Nephron (organoid): ENCODE data around the gene PLEKHA1.

Experiments used
- H3K27ac Mint-ChIP-seq, 3 experiments: 2 replicates each; pipeline ENCODE4 v1.8.0; 2020; ENCODE audit warnings: mixed read lengths in 3 of 3, mild to moderate bottlenecking in 2 of 3, moderate library complexity in 1 of 3
- H3K27me3 Mint-ChIP-seq: 2 replicates; pipeline ENCODE4 v1.8.0; 2021; ENCODE audit warnings: low read depth, mild to moderate bottlenecking, moderate library complexity, mixed read lengths
- H3K36me3 Mint-ChIP-seq: 2 replicates; pipeline ENCODE4 v1.8.0; 2020; ENCODE audit warnings: low read depth, mixed read lengths
- H3K4me1 Mint-ChIP-seq: 2 replicates; pipeline ENCODE4 v1.8.0; 2020; ENCODE audit warnings: mixed read lengths
- H3K4me3 Mint-ChIP-seq, 3 experiments: 2 replicates each; pipeline ENCODE4 v1.8.0; 2020; ENCODE audit warnings: mild to moderate bottlenecking in 3 of 3, mixed read lengths in 3 of 3, moderate library complexity in 2 of 3
- H3K9me3 Mint-ChIP-seq: 2 replicates; pipeline ENCODE4 v1.8.0; 2020; ENCODE audit warnings: mixed read lengths
- TF ChIP-seq, protein P1 (sequence below), 3 experiments: fragments of 200-600 bp; sonication (generic); IDR thresholded peaks; one replicate each; pipeline ENCODE4 v1.5.0; 2021; ENCODE audit warnings: antibody characterized with exemption in 3 of 3; ENCODE audit not compliant: unreplicated experiment in 3 of 3

Gene PLEKHA1

DNA sequence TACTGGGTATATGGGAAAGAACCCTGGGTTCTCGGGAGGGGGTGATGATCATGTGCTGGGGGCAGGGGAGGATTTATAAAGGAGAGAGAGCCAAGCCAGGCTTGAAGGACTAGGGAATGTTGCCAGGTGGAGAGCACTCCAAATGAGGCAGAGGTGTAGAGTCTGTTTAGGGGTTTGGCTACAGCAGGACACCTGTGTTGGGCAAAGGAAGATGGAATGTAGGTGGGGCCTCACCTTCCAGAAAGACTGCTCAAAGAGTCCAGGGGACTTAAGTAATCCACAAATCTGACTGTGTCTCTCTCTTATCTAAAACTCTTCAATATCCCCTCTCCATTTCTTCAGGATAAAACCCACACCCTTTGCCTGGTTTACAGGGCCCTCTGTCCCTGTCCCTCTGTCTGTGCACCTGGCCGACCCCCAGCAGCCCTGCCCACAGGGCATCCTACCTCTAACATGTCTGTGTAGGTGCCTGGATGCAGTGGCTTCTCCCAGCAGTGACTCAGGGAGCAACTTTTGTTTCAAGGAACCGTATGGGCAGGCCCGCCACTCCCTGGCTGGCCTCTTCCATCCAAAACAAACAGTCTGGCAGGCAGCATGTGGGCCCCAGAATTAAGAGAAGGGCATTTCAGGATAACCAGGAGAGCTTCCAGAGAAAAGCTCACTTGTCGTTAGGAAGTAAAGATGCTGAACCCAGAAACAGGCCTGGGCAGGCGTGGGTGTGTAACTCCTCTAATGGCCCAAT lies 10.6 kb upstream of the PLEKHA1 start:
- peaks cover under 1% of the 10 kb centered on the region for H3K36me3 Mint-ChIP-seq

DNA sequence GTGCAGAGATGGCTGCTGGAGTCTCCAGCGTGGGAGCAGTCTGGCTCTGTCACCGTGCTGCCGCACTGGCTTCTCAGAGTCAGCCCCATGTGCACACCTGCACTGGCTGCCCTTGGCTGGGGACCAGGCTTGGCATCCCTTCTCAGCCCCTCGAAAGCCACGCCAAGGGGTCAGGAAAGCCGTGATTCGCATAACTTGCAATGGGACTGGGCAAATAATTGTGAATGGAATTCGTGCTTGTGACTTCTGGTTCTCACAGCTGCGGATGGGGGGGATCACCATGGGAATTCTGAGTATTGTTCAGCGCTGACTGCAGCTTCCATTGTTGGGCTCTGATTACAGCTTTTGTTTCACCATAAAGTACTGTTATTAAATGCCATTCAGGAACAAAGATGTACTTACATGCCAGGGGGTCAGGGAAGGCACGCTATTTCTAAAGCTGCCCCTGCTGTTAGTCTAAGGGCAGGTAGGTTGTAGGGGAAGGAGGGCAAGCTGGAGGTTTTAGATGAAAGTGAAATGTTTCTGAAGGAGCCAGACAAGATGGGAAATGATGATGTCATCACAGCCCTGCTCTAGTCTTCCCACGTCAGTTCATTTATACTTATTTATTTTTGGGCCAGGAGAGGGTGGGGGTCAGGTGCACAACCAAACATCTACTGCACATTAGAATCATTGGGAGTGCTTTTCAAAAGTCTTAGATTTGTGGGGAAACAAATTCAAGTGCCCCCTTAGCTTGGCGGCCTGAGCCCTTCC lies 5.8 kb upstream of the PLEKHA1 start:
- H3K9me3 Mint-ChIP-seq: peaks cover 3% of the 10 kb centered on the region
- TF ChIP-seq, protein P1, sequence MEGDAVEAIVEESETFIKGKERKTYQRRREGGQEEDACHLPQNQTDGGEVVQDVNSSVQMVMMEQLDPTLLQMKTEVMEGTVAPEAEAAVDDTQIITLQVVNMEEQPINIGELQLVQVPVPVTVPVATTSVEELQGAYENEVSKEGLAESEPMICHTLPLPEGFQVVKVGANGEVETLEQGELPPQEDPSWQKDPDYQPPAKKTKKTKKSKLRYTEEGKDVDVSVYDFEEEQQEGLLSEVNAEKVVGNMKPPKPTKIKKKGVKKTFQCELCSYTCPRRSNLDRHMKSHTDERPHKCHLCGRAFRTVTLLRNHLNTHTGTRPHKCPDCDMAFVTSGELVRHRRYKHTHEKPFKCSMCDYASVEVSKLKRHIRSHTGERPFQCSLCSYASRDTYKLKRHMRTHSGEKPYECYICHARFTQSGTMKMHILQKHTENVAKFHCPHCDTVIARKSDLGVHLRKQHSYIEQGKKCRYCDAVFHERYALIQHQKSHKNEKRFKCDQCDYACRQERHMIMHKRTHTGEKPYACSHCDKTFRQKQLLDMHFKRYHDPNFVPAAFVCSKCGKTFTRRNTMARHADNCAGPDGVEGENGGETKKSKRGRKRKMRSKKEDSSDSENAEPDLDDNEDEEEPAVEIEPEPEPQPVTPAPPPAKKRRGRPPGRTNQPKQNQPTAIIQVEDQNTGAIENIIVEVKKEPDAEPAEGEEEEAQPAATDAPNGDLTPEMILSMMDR (IDR thresholded peaks at IDR 0.05; ENCODE audit: unreplicated experiment in 3 of 3): no peak
- no peak overlapping the region for H3K4me3 Mint-ChIP-seq
- H3K36me3 Mint-ChIP-seq: no peaks in the 10 kb centered on the region
- H3K27ac Mint-ChIP-seq: peak overlapping the region in 2 of 3 experiments; percentile 13 to 37
- H3K4me1 Mint-ChIP-seq: peaks cover 20% of the 10 kb centered on the region
- H3K27me3 Mint-ChIP-seq: peaks cover 26% of the 10 kb centered on the region

More for the DNA sequence above, 10.6 kb upstream of the PLEKHA1 start:
- TF ChIP-seq, protein P1 (IDR thresholded peaks at IDR 0.05; ENCODE audit: unreplicated experiment in 3 of 3): no peak
- H3K27ac Mint-ChIP-seq: no peak overlapping the region
- H3K27me3 Mint-ChIP-seq: peaks cover 21% of the 10 kb centered on the region
- peaks cover 3% of the 10 kb centered on the region for H3K9me3 Mint-ChIP-seq
- no peak overlapping the region for H3K4me3 Mint-ChIP-seq
- H3K4me1 Mint-ChIP-seq: peaks cover 6% of the 10 kb centered on the region

DNA sequence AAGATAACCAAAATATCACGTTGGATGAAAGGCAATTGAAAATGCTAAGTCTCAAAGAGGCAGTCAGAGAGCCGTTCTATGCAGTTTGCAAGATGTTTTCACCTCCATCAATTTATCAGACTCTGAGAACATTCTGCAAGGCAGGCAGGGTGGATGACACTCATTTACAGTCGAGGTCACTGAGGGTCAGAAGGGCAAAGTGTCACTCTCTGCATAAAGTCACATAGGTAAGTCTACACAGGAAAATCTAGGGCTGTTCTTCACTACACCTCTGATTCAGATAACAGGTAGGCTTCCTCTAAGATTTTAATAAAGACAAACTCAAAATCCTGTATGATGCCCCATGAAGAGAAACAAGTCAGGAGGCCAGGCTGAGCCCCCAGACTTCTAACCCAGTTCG lies 1.4 kb upstream of the PLEKHA1 start:
- Mint-ChIP-seq H3K27me3 (peaks cover 15% of the 10 kb centered on the region), H3K9me3 (no peaks in the 10 kb centered on the region)

DNA sequence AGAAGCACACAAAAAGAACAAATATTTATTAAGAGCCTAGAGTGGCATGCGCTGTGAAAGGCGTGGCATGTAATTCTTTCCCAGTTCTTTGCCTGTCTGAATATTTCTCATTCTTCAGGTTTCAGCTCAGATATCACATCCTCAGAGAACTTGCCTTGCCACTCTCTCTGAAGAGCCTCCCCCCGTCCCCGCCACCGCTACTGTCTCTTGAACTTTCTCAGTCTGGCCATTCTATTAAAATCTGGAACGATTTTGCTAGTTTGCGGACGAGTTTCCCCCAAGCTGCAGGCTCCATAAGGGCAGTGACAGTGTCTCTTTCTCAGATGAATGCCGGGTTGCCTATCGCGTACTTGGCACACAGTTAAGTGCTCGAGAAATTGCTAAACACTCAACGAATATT lies 787 bp upstream of the PLEKHA1 start:
- peaks cover 35% of the 10 kb centered on the region for H3K4me1 Mint-ChIP-seq

More for the DNA sequence above, 1.4 kb upstream of the PLEKHA1 start:
- Mint-ChIP-seq H3K36me3 (no peaks in the 10 kb centered on the region), H3K4me1 (peaks cover 39% of the 10 kb centered on the region), H3K27ac (peak overlapping the region; percentile 80 to 96 (median 86)), H3K4me3 (peak overlapping the region; percentile 91 to 95 (median 92))
- TF ChIP-seq, protein P1 (IDR thresholded peaks at IDR 0.05; ENCODE audit: unreplicated experiment in 3 of 3): no peak

DNA sequence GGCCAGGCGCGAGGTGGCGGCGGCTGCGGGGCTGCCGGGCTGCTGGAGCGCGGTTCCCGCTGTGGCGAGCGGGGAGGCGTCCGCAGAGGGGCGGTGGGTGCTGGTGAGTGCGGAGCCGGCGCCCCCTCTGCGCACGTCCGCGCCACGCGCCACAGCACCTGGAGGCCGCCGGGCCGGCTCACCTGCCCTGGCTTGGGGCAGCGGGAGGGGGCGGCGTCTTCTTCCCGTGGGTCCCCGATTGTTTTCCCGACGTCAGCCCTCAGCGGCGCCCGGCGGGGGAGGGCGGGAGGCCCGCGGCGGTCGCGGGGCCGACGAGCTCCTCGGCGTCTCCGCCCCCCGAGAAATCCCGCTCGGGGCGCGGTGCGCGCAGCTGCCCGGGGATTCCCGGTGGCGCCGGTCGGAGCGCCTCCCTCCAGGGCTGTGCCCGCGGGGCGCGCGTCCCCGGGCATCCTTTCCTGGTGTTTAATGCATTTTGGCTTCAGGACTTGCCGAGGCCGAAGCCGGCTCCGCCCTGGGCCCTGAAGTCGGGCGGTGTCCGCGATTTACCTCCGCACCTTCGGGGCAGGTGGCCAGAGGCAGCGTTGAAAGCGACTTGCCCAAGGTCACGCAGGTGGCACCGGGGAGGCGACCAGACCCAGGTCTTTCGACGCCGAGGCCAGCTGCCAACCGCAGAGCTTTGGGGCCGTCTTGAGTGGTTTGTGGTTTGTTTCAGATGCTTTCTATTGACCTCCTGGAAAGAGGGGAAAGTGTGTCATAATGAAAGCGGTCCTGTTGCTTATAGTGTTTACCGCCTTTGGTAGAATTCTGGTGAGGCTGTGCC lies 561 bp downstream of the PLEKHA1 start:
- Mint-ChIP-seq H3K4me3 (peak overlapping the region; percentile 95 to 98 (median 96)), H3K36me3 (peaks cover 13% of the 10 kb centered on the region), H3K9me3 (no peaks in the 10 kb centered on the region), H3K27ac (peak overlapping the region; percentile 91 to 98 (median 94)), H3K4me1 (peaks cover 28% of the 10 kb centered on the region), H3K27me3 (peaks cover 5% of the 10 kb centered on the region)
- TF ChIP-seq, protein P1 (IDR thresholded peaks at IDR 0.05; ENCODE audit: unreplicated experiment in 3 of 3): no peak

More for the DNA sequence above, 787 bp upstream of the PLEKHA1 start:
- TF ChIP-seq, protein P1 (IDR thresholded peaks at IDR 0.05; ENCODE audit: unreplicated experiment in 3 of 3): no peak
- Mint-ChIP-seq H3K27ac (peak overlapping the region; percentile 80 to 96 (median 86)), H3K27me3 (peaks cover 11% of the 10 kb centered on the region), H3K36me3 (peaks cover under 1% of the 10 kb centered on the region), H3K9me3 (no peaks in the 10 kb centered on the region), H3K4me3 (peak overlapping the region; percentile 91 to 95 (median 92))
